Mammary epithelial cell (primary cell): ENCODE results near the gene LSAMP.

Experiments
- CTCF ChIP-seq, 2 donors: IDR thresholded peaks in 1 of 2; conservative IDR thresholded peaks in 1 of 2; 2 replicates each; pipeline ENCODE4 v1.5.1; 2011 to 2012; ENCODE audit warnings: inconsistent platforms in 2 of 2, low read length in 2 of 2, mild to moderate bottlenecking in 2 of 2, control low read depth in 1 of 2, low read depth in 1 of 2; ENCODE audit not compliant: insufficient read depth in 1 of 2; ENCODE audit errors: extremely low read depth in 1 of 2
- EZH2 ChIP-seq: IDR thresholded peaks from 2 replicates; pipeline ENCODE4 v1.6.1; 2012; ENCODE audit warnings: low read length, inconsistent platforms, borderline replicate concordance

GRCh38 chr3:115804713-115805119 lies 640.6 kb downstream of the LSAMP start:
- TF ChIP-seq CTCF (conservative IDR thresholded peaks at IDR 0.05 in 1 of 2, IDR thresholded peaks at IDR 0.05 in 1 of 2; ENCODE audit: extremely low read depth in 1 of 2, insufficient read depth in 1 of 2, low read depth in 1 of 2, low read length in 2 of 2) (no peak), EZH2 (no peak)
